Measurements from ENCODE around the gene EFCAB14.

- TF ChIP-seq EGR1 (IDR thresholded peaks at IDR 0.05) (no peak), RAD21 (IDR thresholded peaks at IDR 0.05; ENCODE audit: low read depth) (no peak), TEAD4 (IDR thresholded peaks at IDR 0.05) (no peak), REST (IDR thresholded peaks at IDR 0.05; ENCODE audit: low read depth) (no peak), FOXM1 (IDR thresholded peaks at IDR 0.05; ENCODE audit: borderline replicate concordance, low read depth) (no peak), EP300 (IDR thresholded peaks at IDR 0.05; ENCODE audit: borderline replicate concordance) (no peak), NFIC (IDR thresholded peaks at IDR 0.05) (no peak)
These were observed 21.9 kb downstream of the EFCAB14 start for GRCh38 chr1:46697053-46697452.

Measured in Ishikawa (cell line).